MM.1S (cell line): ENCODE results near the gene HIVEP2.
A peak's percentile ranks its signal among the peaks of the same experiment; 100 is the strongest.

Experiments
- DNase-seq: peaks from one replicate; pipeline ENCODE4 v3.0.0-alpha.2; 2015
- H2AFZ ChIP-seq: fragments of 300-600 bp; sonication (generic); 2 replicates; pipeline ENCODE4 v1.6.0; 2016; ENCODE audit warnings: antibody characterized with exemption, low read length
- H3F3A ChIP-seq: fragments of 300-600 bp; sonication (generic); 2 replicates; pipeline ENCODE4 v1.6.1; 2016; ENCODE audit warnings: mild to moderate bottlenecking, antibody characterized with exemption, low read length, moderate library complexity, mixed read lengths; ENCODE audit not compliant: insufficient read depth
- H3K27ac ChIP-seq: fragments of 300-600 bp; sonication (generic); 2 replicates; pipeline ENCODE4 v1.5.1; 2016; ENCODE audit warnings: mild to moderate bottlenecking, low read length
- H3K27me3 ChIP-seq: fragments of 300-600 bp; sonication (generic); replicated peaks from 2 replicates; pipeline ENCODE4 v1.6.0; 2016; ENCODE audit warnings: low read length; ENCODE audit not compliant: insufficient read depth
- H3K36me3 ChIP-seq: fragments of 300-600 bp; sonication (generic); replicated peaks from 2 replicates; pipeline ENCODE4 v1.6.1; 2016; ENCODE audit warnings: mild to moderate bottlenecking, low read length, mixed read lengths; ENCODE audit not compliant: insufficient read depth
- H3K4me1 ChIP-seq: fragments of 300-600 bp; sonication (generic); 2 replicates; pipeline ENCODE4 v1.6.1; 2016; ENCODE audit warnings: low read length, mixed read lengths
- H3K4me2 ChIP-seq: fragments of 300-600 bp; sonication (generic); 2 replicates; pipeline ENCODE4 v1.6.0; 2016; ENCODE audit warnings: low read depth, low read length
- H3K4me3 ChIP-seq: fragments of 300-600 bp; sonication (generic); 2 replicates; pipeline ENCODE4 v1.5.1; 2016; ENCODE audit warnings: low read length, mixed read lengths
- H3K79me2 ChIP-seq: fragments of 300-600 bp; sonication (generic); 2 replicates; pipeline ENCODE4 v1.6.1; 2016; ENCODE audit warnings: mixed run types, low read length, mixed read lengths
- H3K9ac ChIP-seq: fragments of 300-600 bp; sonication (generic); 2 replicates; pipeline ENCODE4 v1.6.1; 2016; ENCODE audit warnings: low read length, mixed read lengths
- H3K9me2 ChIP-seq: fragments of 300-600 bp; sonication (generic); replicated peaks from 2 replicates; pipeline ENCODE4 v1.6.1; 2016; ENCODE audit warnings: mild to moderate bottlenecking, low read length, mixed read lengths; ENCODE audit not compliant: insufficient read depth
- H3K9me3 ChIP-seq: fragments of 300-600 bp; sonication (generic); replicated peaks from 2 replicates; pipeline ENCODE4 v1.6.1; 2016; ENCODE audit warnings: mild to moderate bottlenecking, low read length, mixed read lengths; ENCODE audit not compliant: insufficient read depth
- H4K20me1 ChIP-seq: fragments of 300-600 bp; sonication (generic); 2 replicates; pipeline ENCODE4 v1.6.1; 2016; ENCODE audit warnings: mild to moderate bottlenecking, low read length, moderate library complexity, mixed read lengths; ENCODE audit not compliant: insufficient read depth
- CTCF ChIP-seq: fragments of 300-600 bp; sonication (generic); IDR thresholded peaks from 2 replicates; pipeline ENCODE4 v1.5.1; 2016; ENCODE audit warnings: antibody characterized with exemption, low read length, mixed read lengths
- EZH2 ChIP-seq: fragments of 300-600 bp; sonication (generic); optimal IDR thresholded peaks from 2 replicates; pipeline ENCODE3; 2017; ENCODE audit warnings: low read depth, mild to moderate bottlenecking, antibody characterized with exemption, low read length, mixed read lengths
- EZH2phosphoT487 ChIP-seq: fragments of 300-600 bp; sonication (generic); IDR thresholded peaks from 2 replicates; pipeline ENCODE4 v1.6.1; 2018; ENCODE audit warnings: antibody characterized with exemption, low read length

The HIVEP2 gene

DNA sequence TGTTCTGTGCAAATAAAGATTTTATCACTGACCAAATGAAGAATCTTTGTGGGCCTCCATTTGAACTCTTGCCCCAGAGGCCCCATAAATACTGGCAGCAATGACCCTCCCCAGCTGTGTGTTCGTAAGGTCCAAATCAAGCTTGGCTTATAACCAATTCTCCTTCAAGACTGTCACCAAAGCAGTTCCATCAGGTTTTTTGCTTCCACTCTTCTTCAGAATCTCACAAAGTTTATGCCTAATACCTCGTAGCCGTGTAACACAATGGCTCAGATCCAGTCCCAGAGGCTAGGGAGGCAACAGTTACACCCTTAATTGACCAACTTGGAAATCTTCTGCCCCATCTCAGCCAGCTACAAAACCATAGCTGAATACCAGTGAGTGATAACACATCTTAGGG is 120.5 kb downstream of the HIVEP2 start:
- no peak for DNase-seq
- H4K20me1 ChIP-seq = no peaks in the 10 kb centered on the region
- no peak overlapping the region for H3K4me2 ChIP-seq
- H3K9ac ChIP-seq = no peak overlapping the region
- no peaks in the 10 kb centered on the region for H3K9me2 ChIP-seq
- no peak overlapping the region for H3K27ac ChIP-seq
- peaks cover 5% of the 10 kb centered on the region; the same call in 1 of the 2 replicates for H3K4me1 ChIP-seq
- H3K36me3 ChIP-seq = no peaks in the 10 kb centered on the region
- H3K9me3 ChIP-seq = no peaks in the 10 kb centered on the region
- TF ChIP-seq EZH2 (no peak), CTCF (no peak), EZH2phosphoT487 (no peak)
- no peak overlapping the region for H3K4me3 ChIP-seq
- peaks cover 5% of the 10 kb centered on the region for H3K79me2 ChIP-seq
- 0 out of 2 replicates have a peak, but pooled peaks cover 8% of the 10 kb centered on the region for H3F3A ChIP-seq
- H3K27me3 ChIP-seq = no peaks in the 10 kb centered on the region
- H2AFZ ChIP-seq = no peak overlapping the region

- Histone ChIP-seq H3K79me2 (peaks cover 5% of the 10 kb centered on the region), H4K20me1 (no peaks in the 10 kb centered on the region), H3K9me2 (no peaks in the 10 kb centered on the region), H3K4me2 (no peak overlapping the region), H3K9me3 (no peaks in the 10 kb centered on the region), H3K27ac (no peak overlapping the region), H3K27me3 (no peaks in the 10 kb centered on the region), H2AFZ (no peak overlapping the region), H3K9ac (no peak overlapping the region), H3F3A (0 out of 2 replicates have a peak, but pooled peaks cover 8% of the 10 kb centered on the region), H3K4me1 (peaks cover 9% of the 10 kb centered on the region; the same call in 1 of the 2 replicates), H3K36me3 (no peaks in the 10 kb centered on the region), H3K4me3 (no peak overlapping the region)
- TF ChIP-seq EZH2 (no peak), EZH2phosphoT487 (no peak), CTCF (0 out of 2 replicates have a peak, but pooled peaks have one; percentile 1)
- DNase-seq = no peak
Measured at GRCh38 chr6:142823256-142823902, 121.6 kb downstream of the HIVEP2 start.

DNA sequence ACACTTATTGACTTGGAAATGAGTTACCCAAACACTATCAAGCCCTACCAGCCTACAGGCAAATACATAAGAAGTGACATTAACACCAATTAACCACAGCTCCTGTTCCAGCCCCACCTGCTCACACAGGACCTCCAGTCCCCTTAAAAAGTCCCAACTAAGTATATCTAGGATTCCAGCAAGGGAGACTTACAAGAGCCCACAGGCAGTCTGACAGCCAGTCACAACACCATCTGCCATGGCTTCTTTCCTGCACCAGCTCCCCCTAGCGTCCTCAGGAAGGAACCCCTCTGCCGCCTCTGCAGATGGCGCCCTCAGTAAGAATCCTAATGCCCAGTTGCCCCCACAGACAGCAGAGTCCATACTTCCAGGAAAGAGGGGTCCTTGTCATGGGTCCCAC is 122.1 kb downstream of the HIVEP2 start:
- Histone ChIP-seq H3K27me3 (no peaks in the 10 kb centered on the region), H3K4me1 (peaks cover 9% of the 10 kb centered on the region; the same call in 1 of the 2 replicates), H3K4me3 (no peak overlapping the region), H3K27ac (no peak overlapping the region), H3K36me3 (no peaks in the 10 kb centered on the region), H3K4me2 (no peak overlapping the region), H3K9me3 (no peaks in the 10 kb centered on the region), H3K9me2 (no peaks in the 10 kb centered on the region), H4K20me1 (no peaks in the 10 kb centered on the region), H3K9ac (no peak overlapping the region), H3K79me2 (peaks cover 5% of the 10 kb centered on the region), H3F3A (0 out of 2 replicates have a peak, but pooled peaks cover 8% of the 10 kb centered on the region), H2AFZ (no peak overlapping the region)
- TF ChIP-seq CTCF (peak; percentile 29), EZH2 (no peak), EZH2phosphoT487 (no peak)
- no peak for DNase-seq
